Caco-2 (cell line): ENCODE results near the gene IQGAP3. TPM values are rescaled to one million over a fixed set of nuclear protein-coding genes. Genes with fewer than 3 reads are reported as not detected.

ENCODE experiments used
- BruUV-seq: library from RNA; stranded (reverse); fragments of 400-500 nt; replicated peaks from 2 replicates; lab custom pipeline; 2021; lab: Mats Ljungman, UMichigan
- CTCF ChIA-PET: fragments of 300-600 bp; sonication (Branson Sonifier 250); formaldehyde crosslinking; loops from one replicate; lab custom pipeline; 2022; ENCODE audit warnings: antibody characterized with exemption; lab: Charles Lee
- POLR2A ChIA-PET: fragments of 300-600 bp; sonication (Branson Sonifier 250); formaldehyde crosslinking; loops from one replicate; lab custom pipeline; 2022; ENCODE audit warnings: antibody characterized with exemption; lab: Charles Lee
- DNase-seq, 2 experiments: peaks; one replicate each; pipeline versions ENCODE4 v3.0.0 to v3.0.0-alpha.2; 2020 to 2022
- H3K27me3 ChIP-seq: replicated peaks from 2 replicates; pipeline ENCODE4 v1.6.0; 2011; ENCODE audit warnings: low read length; ENCODE audit not compliant: control insufficient read depth, insufficient read depth
- H3K36me3 ChIP-seq: 2 replicates; pipeline ENCODE4 v1.5.1; 2011; ENCODE audit warnings: low read length; ENCODE audit not compliant: control insufficient read depth, insufficient read depth
- H3K4me1 ChIP-seq: fragments of 250-450 bp; sonication (Bioruptor Pico); 2 replicates; pipeline ENCODE4 v1.5.1; 2020; ENCODE audit warnings: mild to moderate bottlenecking
- H3K4me3 ChIP-seq: 2 replicates; pipeline ENCODE4 v1.5.1; 2011; ENCODE audit warnings: low read depth, mild to moderate bottlenecking, control low read depth, low read length
- H3K9me3 ChIP-seq: fragments of 250-450 bp; sonication (Bioruptor Pico); 2 replicates; pipeline ENCODE4 v1.5.1; 2020; ENCODE audit warnings: mild to moderate bottlenecking, moderate library complexity
- H3K27ac Mint-ChIP-seq: one replicate; pipeline ENCODE4 v1.8.0; 2022; ENCODE audit warnings: mixed read lengths; ENCODE audit not compliant: unreplicated experiment
- H3K27me3 Mint-ChIP-seq: one replicate; pipeline ENCODE4 v1.8.0; 2022; ENCODE audit warnings: mixed read lengths; ENCODE audit not compliant: insufficient read depth, unreplicated experiment
- H3K36me3 Mint-ChIP-seq: one replicate; pipeline ENCODE4 v1.8.0; 2022; ENCODE audit warnings: mild to moderate bottlenecking, mixed read lengths; ENCODE audit not compliant: insufficient read depth, unreplicated experiment
- H3K4me1 Mint-ChIP-seq: one replicate; pipeline ENCODE4 v1.8.0; 2022; ENCODE audit warnings: low read depth, mixed read lengths; ENCODE audit not compliant: unreplicated experiment
- H3K4me3 Mint-ChIP-seq: one replicate; pipeline ENCODE4 v1.8.0; 2022; ENCODE audit warnings: mild to moderate bottlenecking, moderate library complexity, mixed read lengths; ENCODE audit not compliant: unreplicated experiment
- H3K9me3 Mint-ChIP-seq: one replicate; pipeline ENCODE4 v1.8.0; 2022; ENCODE audit warnings: mixed read lengths; ENCODE audit not compliant: unreplicated experiment
- CTCF ChIP-seq, 2 experiments: fragments of 200-600 bp in 1 of 2; IDR thresholded peaks; 1 replicate in 1 of 2; 2 replicates in 1 of 2; pipeline versions ENCODE4 v1.5.1 to v1.8.0; 2011 to 2022; ENCODE audit warnings: antibody characterized with exemption in 1 of 2, control low read depth in 1 of 2, inconsistent platforms in 1 of 2, low read depth in 1 of 2, low read length in 1 of 2, mild to moderate bottlenecking in 1 of 2, moderate library complexity in 1 of 2; ENCODE audit not compliant: insufficient read depth in 1 of 2, severe bottlenecking in 1 of 2, unreplicated experiment in 1 of 2
- intact Hi-C: fragments of 100-400 bp; cut with micrococcal nuclease; formaldehyde crosslinking; loops from one replicate; pipeline ENCODE4 v1.10.0; 2022; ENCODE audit not compliant: unreplicated experiment
- total RNA-seq: library from RNA; stranded (reverse); gene quantifications from 2 replicates; pipeline ENCODE4 v1.2.3, GENCODE V29; 2022

The IQGAP3 gene
- total RNA-seq, 1 experiment from 2014 or later: 37.6 TPM

DNA sequence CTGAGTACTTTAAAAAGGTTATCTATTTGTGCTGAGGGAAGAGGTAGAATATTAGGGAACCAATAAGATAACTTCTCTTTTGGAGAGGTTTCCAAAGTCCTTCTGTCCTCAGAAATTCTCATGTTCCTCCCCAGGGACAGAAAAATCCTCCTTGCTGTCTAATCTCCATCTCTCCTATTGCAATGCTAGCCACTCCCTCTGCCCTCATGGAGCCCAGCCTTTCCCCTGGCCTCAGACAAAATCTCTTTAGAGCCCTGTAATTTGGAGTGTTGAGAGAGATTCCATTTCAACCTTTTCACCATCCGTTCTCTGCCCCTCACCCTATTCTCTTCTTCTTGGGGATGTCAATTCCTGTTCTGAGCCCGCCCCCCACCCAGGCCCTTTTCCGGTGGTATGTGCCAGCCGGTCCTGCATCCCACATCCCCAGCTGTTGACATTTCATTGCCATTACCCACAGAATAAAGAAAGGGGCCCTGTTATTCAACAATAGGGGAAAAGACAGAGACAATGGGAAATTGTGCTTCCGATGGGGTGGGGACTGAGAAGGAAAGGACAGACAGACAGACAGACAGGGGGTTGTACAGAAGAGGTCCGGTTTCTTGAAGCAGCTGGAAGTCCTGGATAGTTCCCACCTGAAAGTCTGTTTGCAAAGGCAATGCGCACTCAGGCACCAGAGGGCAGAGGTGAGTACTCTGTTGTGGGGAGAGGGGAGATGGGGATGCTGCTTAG lies 46.7 kb upstream of the IQGAP3 start, which contains the start of gene HAPLN2:
Gene HAPLN2, plus strand, starts transcription at position 563 of the 729 bp plus-strand sequence. CDS start 4,076 bp downstream, outside the sequence.
- TF ChIP-seq CTCF (IDR thresholded peaks at IDR 0.05; ENCODE audit: insufficient read depth in 1 of 2, low read depth in 1 of 2, low read length in 1 of 2, severe bottlenecking in 1 of 2, unreplicated experiment in 1 of 2): peak; percentile 60 to 82
- 0 out of 2 replicates have a peak, but pooled peaks cover under 1% of the 10 kb centered on the region for H3K4me1 ChIP-seq
- H3K27me3 ChIP-seq: no peaks in the 10 kb centered on the region; the same call in 1 of the 2 replicates
- H3K9me3 ChIP-seq: no peaks in the 10 kb centered on the region
- H3K36me3 Mint-ChIP-seq: no peaks in the 10 kb centered on the region
- H3K4me1 Mint-ChIP-seq: peaks cover 7% of the 10 kb centered on the region
- no peaks in the 10 kb centered on the region for H3K9me3 Mint-ChIP-seq
- ChIA-PET CTCF (interaction anchor here (1.0 to 2.2 kb wide), 6 partner anchors 9 to 309 kb away, joined by 3 to 13 read pairs (median 5); partner anchors contain the start of gene NES), POLR2A (interaction anchor here (0.5 to 0.6 kb wide), 2 partner anchors 42 to 107 kb away, joined by 3 to 5 read pairs; no protein-coding TSS in a partner anchor)
- H3K27ac Mint-ChIP-seq: no peak within 1 kb of the TSS
- no TSS peak for BruUV-seq
- H3K27me3 Mint-ChIP-seq: peaks cover 25% of the 10 kb centered on the region
- H3K4me3 Mint-ChIP-seq: no peak within 1 kb of the TSS
- intact Hi-C loops: no loop called here
- no peak within 1 kb of the TSS for H3K4me3 ChIP-seq
- DNase-seq: peak; percentile 56 to 63
- H3K36me3 ChIP-seq: no peaks in the 10 kb centered on the region

GRCh38 chr1:156616463-156616862 lies 44.1 kb upstream of the IQGAP3 start:
- Histone ChIP-seq H3K9me3 (no peaks in the 10 kb centered on the region), H3K36me3 (no peaks in the 10 kb centered on the region), H3K4me3 (no peak overlapping the region), H3K4me1 (0 out of 2 replicates have a peak, but pooled peaks cover 4% of the 10 kb centered on the region), H3K27me3 (no peaks in the 10 kb centered on the region)
- BruUV-seq: no TSS peak
- intact Hi-C loops: no loop called here
- TF ChIP-seq CTCF (IDR thresholded peaks at IDR 0.05; ENCODE audit: insufficient read depth in 1 of 2, low read depth in 1 of 2, low read length in 1 of 2, severe bottlenecking in 1 of 2, unreplicated experiment in 1 of 2): no peak
- H3K9me3 Mint-ChIP-seq: no peaks in the 10 kb centered on the region
- DNase-seq: no peak
- H3K4me3 Mint-ChIP-seq: no peak overlapping the region
- H3K27ac Mint-ChIP-seq: no peak overlapping the region
- H3K27me3 Mint-ChIP-seq: peaks cover 13% of the 10 kb centered on the region
- no peaks in the 10 kb centered on the region for H3K36me3 Mint-ChIP-seq
- CTCF ChIA-PET: interaction anchor here (0.7 kb wide), 1 partner anchor 8 kb away, joined by 6 read pairs; no protein-coding TSS in a partner anchor
- H3K4me1 Mint-ChIP-seq: peaks cover 7% of the 10 kb centered on the region
- POLR2A ChIA-PET: no interaction called here

DNA sequence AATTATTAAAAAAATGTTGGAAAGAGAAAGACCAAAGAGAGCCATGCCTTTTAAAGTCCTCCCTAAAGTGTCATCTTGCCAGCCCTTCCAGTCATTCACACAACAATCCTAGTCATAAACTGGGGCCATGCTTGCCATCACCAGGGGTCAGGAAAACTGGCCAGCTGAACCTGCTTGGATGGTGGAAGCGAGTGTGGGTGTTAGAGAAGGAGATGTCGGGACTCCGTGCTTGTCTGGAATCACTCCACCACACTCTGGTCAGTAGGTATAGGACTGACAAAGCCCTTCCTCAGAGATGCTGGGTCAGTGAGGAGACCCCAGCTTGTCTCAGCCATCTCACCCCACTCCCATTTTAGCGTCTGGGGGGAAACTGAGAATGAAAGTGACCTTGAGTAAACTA lies 43.6 kb upstream of the IQGAP3 start:
- Histone ChIP-seq H3K9me3 (no peaks in the 10 kb centered on the region), H3K27me3 (no peaks in the 10 kb centered on the region), H3K4me3 (no peak overlapping the region), H3K36me3 (no peaks in the 10 kb centered on the region), H3K4me1 (0 out of 2 replicates have a peak, but pooled peaks cover 4% of the 10 kb centered on the region)
- TF ChIP-seq CTCF (IDR thresholded peaks at IDR 0.05; ENCODE audit: insufficient read depth in 1 of 2, low read depth in 1 of 2, low read length in 1 of 2, severe bottlenecking in 1 of 2, unreplicated experiment in 1 of 2): no peak
- peaks cover 7% of the 10 kb centered on the region for H3K4me1 Mint-ChIP-seq
- no peak overlapping the region for H3K4me3 Mint-ChIP-seq
- peaks cover 13% of the 10 kb centered on the region for H3K27me3 Mint-ChIP-seq
- intact Hi-C loops: no loop called here
- H3K36me3 Mint-ChIP-seq: no peaks in the 10 kb centered on the region
- CTCF ChIA-PET: no interaction called here
- H3K9me3 Mint-ChIP-seq: no peaks in the 10 kb centered on the region
- DNase-seq: no peak
- H3K27ac Mint-ChIP-seq: no peak overlapping the region
- BruUV-seq: no TSS peak
- POLR2A ChIA-PET: interaction anchor here (0.6 kb wide), 1 partner anchor 89 kb away, joined by 3 read pairs; no protein-coding TSS in a partner anchor
